HG03060 (cell line): ENCODE data around the gene RPL29.

ENCODE experiments used
- ATAC-seq: cut with Tn5 transposase; IDR thresholded peaks from one replicate; pipeline ENCODE4 v1.9.1; 2021; ENCODE audit warnings: low read depth, moderate number of reproducible peaks; ENCODE audit not compliant: unreplicated experiment

RPL29 gene

DNA sequence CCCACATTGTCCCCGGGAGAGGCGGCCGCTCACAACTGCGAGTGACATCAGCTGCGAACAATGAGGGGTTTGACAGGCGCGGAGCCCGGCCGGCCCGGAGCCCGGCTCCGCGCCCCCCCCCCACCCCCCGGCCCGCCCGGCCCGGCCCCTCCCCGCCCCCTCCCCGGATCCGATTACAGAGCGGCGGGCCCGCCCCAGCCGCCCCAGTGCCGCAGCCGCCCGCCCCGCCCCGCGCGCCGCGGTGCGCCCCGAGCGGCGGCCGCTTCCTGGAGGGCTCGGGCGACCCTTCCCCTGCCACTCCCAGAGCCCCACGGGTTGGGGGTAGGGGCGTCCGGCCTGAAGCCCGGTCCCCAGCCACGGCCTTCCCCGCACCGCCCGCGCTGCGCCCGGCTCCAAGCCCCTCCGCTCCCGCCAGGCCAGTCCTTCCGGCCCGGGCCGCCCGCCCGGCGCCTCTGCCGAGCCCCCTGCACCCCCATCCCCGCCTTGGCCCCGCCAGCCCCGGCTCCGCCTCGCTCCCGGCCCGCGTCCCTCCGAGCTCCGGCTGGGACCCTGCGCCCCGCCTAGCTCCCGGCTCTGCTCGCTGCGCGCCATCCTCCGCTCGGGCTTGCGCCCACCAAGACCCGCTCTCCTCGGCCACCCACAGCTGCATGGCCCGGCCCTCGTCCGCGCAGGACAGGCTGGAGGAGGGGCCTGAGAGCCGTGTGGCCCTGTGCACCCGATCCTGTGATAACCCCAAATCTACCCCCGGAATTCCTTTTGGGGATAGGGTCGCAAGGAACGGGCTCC is 28.1 kb downstream of the RPL29 start, which contains the start of gene PCBP4:
PCBP4 (minus strand) TSS at position 71 of the 786 bp plus-strand sequence. CDS start 6,214 bp downstream, outside the sequence.
- ATAC-seq = no peak

DNA sequence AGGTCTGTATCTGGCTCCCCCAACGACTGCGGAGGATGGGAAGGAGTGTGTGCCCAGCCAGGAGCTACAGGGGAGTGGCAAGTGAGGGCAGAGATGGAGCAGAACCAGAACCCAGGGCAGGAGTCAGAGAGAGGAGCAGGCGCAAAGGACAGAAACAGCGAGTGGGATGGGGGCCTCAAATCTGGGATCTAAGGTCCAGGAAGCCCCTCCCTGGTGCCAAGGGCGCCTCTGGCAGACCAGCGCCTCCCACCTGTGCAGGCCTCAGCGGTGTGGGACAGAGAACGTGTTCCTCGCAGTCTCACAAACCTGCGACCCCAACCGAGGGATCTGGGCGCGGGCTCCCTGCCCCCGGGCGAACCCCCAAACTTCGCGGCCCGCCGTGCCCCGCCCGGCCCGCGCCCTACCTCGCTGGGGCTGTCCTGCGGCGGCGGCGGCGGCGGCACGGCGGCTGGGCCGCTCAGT is 28.7 kb downstream of the RPL29 start:
- ATAC-seq = no peak

- ATAC-seq = no peak
These were observed 29.2 kb downstream of the RPL29 start for GRCh38 chr3:51966486-51966885.

GRCh38 chr3:51966016-51966415 is 29.7 kb downstream of the RPL29 start:
- no peak for ATAC-seq

DNA sequence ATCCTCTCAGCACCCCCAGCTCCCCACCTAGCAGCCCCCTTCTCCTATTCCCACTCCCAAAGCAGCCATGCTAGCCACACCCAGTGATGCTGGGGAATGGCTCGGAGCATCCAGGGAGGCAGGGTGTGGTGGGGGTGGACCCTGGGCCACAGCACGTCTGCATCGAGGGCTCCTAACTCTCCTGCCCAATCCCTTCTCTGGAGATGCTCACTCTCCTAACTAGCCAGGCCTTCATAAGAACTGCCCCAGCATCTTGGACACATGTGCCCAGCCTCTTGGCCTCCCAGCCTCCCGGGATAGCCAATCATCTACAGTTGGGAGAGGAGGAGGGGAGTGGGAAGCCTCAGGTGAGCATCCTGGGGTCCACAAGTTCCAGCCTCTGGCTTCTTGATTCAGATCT is 31.2 kb downstream of the RPL29 start:
- no peak for ATAC-seq

DNA sequence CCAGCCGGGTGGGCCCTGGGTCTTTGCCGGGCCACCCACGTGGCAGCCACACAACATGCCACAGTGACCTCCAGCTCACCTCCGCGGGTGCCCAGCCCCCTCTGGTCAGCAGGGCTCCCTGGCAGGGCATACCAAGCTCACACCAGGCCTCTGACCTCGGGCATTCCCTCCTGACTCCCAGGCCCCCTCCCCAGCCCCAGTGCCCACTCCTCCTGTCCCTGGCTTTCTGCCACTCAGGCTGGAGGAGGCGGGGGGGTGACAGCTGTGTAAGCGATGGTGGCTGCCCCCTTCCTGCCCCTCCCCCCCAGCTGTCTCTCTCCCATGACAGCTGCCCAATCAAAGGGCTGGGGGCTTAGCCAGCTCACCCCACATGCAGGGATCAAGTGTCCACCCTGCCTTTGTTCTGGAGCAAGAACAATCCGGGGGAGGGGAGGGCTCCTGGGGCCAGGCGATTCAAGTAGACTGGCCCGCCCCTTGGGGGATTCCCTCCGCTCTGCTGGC is 31.7 kb downstream of the RPL29 start:
- no peak for ATAC-seq

DNA sequence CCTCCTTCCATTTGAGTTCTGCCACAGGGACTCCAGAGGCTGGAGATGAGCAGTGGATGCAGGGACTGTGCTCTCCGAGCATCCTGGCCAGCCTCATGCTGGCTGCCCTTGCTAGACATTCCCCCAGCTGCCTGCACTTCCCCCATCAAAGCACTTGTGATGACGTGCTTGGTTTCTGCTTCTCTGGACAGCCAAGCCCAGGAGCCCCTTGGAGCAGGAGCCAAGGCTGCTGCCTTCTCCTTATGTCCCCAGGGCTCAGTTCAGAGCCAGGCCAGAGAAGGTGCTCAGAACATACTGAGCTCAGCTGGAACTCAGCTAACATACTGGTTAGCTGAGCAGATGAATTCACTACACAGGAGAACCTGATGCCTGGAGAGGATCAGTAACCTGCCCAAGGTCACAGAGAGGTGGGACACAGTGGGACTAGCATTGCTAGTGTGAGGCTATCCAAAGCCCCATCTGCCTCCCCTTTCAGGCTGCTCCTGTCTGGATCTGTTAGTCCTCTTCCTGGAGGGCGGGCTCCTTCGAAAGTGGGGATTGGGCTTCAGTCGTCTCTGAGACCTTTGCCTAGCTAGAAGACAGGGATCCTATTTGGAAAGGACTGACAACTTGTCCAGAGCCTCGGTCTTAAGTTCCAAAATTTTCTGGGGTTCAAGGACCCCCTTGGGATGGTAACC is 32.7 kb downstream of the RPL29 start:
- no peak for ATAC-seq

GRCh38 chr3:51961602-51962569 is 33.8 kb downstream of the RPL29 start:
- ATAC-seq = no peak

- no peak for ATAC-seq
These were observed 34.7 kb downstream of the RPL29 start for GRCh38 chr3:51961011-51961410.

DNA sequence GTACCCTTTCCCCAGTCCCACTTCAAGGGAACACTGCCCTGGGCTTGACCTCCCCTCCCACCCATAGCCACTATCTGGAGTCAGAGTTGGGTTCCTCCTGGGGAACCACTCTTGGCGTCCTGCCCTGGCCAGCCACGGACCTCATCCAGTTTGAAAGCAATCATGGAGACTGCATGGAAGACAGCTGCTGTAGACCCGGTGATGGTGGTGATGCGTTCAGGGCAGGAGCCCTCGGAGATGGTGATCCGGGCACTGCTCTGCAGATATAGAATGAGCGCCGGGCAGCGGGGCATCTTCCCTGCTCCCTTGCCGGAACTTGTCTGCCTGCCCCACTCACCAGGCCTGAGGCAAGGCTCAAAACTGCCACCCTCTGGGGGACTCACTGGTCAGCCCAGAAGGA is 35.3 kb downstream of the RPL29 start:
- no peak for ATAC-seq

DNA sequence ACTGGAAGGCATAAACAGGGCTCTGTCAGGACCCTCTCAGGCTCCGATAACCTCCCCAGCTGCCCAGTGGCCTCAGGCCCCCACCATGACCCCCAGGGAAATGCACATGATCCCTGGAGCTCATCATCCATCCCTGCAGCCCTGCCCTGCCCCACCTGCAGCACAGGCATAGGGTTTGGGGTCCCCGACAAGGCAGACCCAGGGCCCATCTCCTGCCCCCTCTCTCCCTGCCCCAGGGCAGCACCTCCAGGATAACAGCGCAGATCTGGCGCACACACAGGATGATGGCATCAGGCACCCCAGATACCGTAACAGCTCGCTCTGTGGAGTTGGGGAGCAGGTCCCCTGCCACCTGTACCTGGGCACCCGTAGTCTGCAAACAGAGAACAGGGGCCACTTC is 36.0 kb downstream of the RPL29 start:
- no peak for ATAC-seq

GRCh38 chr3:51958603-51959521 is 36.8 kb downstream of the RPL29 start:
- no peak for ATAC-seq

DNA sequence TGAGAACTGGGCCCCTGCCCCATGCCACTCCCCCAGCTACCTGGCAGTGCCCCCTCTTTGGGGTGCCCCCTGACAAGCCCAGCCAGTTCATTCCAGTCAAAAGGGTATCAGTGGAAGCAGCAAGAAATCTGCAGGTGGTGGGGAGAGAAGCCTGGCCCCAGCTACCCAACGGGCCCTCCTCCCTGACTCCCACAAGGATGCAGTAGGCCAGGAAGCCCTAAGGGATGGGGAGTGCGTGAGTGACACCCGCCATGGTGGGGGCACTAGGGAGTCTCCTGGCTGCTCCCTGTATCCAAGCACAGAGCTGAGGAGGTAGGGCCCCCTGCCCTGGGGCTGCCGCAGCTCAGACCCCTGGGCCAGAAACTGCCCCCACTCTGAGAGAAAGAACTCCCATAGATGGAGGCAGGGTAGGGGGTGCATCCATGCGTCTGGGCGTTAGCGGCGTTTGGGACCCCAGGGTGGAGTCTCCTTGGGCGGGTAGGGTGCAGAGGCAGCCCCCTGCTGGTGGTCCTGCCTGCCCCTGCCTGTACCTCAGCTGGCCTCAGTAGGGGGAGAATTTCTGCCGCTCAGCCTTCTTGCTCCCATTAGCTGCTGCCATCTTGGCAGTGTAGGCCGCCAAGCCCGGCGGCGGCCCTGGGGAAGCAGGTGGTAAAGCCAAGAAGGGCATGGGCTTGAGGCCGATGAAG is 38.0 kb downstream of the RPL29 start:
- ATAC-seq = no peak

GRCh38 chr3:51955893-51956770 is 39.6 kb downstream of the RPL29 start:
- ATAC-seq = no peak

- no peak for ATAC-seq
These were observed 40.4 kb downstream of the RPL29 start, which contains the start of gene GPR62 for GRCh38 chr3:51955175-51955892. Gene GPR62, plus strand, starts transcription at chr3:51955381. Its CDS starts 272 bp downstream, at chr3:51955653.

DNA sequence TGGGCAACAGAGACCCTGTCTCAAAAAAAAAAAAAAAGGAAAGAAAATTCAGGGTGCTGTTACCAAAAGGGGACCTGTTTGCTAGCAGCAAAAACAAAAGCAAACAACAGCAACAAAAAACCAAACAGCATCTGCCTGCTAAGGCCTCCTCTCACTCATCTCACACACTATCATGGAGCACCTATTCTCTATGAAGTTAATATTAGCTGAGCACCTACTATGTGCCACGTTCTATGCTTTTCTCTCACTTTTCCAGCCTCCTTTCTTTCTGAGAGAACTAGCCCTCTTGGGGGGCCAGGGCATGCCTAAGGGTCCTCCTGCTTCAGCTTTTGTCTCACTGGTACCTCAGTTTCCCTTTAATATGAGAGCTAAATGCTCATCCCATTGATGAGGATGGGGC is 41.0 kb downstream of the RPL29 start:
- ATAC-seq = no peak

DNA sequence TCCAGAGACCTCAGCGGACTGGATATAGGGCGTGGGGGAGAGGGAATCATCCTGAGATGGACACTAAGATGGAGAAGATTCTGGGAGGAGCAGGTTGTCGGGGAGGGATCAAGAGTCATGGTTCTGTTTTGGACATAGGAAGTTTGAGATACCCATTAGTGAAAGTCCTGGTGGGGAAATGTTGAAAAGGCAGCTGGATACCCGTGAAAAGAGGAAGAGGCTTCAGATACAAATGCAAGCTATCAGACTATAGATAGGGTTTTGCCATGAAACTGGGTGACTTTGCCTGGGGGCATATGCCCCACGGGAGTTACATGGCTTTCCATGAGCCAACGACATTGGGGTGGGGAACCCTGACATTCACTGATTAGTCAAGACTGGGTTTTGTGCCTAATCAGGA is 41.6 kb downstream of the RPL29 start:
- ATAC-seq = no peak
